IMR-90 (cell line): ENCODE data around the gene LATS2. TPM values are rescaled to one million over a fixed set of nuclear protein-coding genes. Genes with fewer than 3 reads are reported as not detected.

ENCODE experiments used
- ATAC-seq: fragments of 200-7000 bp; cut with Tn5 transposase; 2 replicates; pipeline ENCODE4 v1.9.1; 2020; ENCODE audit warnings: low read depth, mild to moderate bottlenecking, moderate library complexity
- BruUV-seq: library from RNA; stranded (reverse); fragments of 400-500 nt; replicated peaks from 2 replicates; lab custom pipeline; 2021; lab: Mats Ljungman, UMichigan
- CTCF ChIA-PET: fragments of 300-600 bp; formaldehyde crosslinking; extraction: SDS; loops from one replicate; lab custom pipeline; 2021; ENCODE audit warnings: antibody characterized with exemption; lab: Yijun Ruan, JAX
- POLR2A ChIA-PET: fragments of 300-600 bp; sonication (Branson Sonifier 250); formaldehyde crosslinking; loops from one replicate; lab custom pipeline; 2022; ENCODE audit warnings: antibody characterized with exemption; ENCODE audit not compliant: unreplicated experiment; lab: Charles Lee
- DNase-seq: peaks from one replicate; pipeline ENCODE4 v3.0.0; 2013
- H2AFZ ChIP-seq: replicated peaks from 2 replicates; pipeline ENCODE3; 2013; ENCODE audit warnings: low read length, mild to moderate bottlenecking; ENCODE audit not compliant: poor library complexity
- H2AK5ac ChIP-seq: 2 replicates; pipeline ENCODE4 v1.6.1; 2013; ENCODE audit warnings: low read depth, low read length, inconsistent platforms
- H2AK9ac ChIP-seq: replicated peaks from 2 replicates; pipeline ENCODE3; 2013; ENCODE audit warnings: mild to moderate bottlenecking, low read depth, low read length, moderate library complexity; ENCODE audit not compliant: poor library complexity
- H2BK120ac ChIP-seq: 2 replicates; pipeline ENCODE4 v1.6.1; 2013; ENCODE audit warnings: low read depth, low read length, inconsistent platforms
- H2BK15ac ChIP-seq: 3 replicates; pipeline ENCODE4 v1.6.1; 2013; ENCODE audit warnings: low read depth, low read length, inconsistent platforms
- H2BK20ac ChIP-seq: 2 replicates; pipeline ENCODE4 v1.6.1; 2013; ENCODE audit warnings: low read depth, mild to moderate bottlenecking, inconsistent platforms, low read length, moderate library complexity
- H2BK5ac ChIP-seq: 2 replicates; pipeline ENCODE4 v1.6.1; 2013; ENCODE audit warnings: mild to moderate bottlenecking, low read depth, low read length, inconsistent platforms; ENCODE audit not compliant: poor library complexity, severe bottlenecking
- H3K14ac ChIP-seq: replicated peaks from 2 replicates; pipeline ENCODE4 v1.6.1; 2013; ENCODE audit warnings: low read depth, low read length, inconsistent platforms
- H3K18ac ChIP-seq: 2 replicates; pipeline ENCODE4 v1.6.1; 2013; ENCODE audit warnings: low read depth, low read length, control low read depth
- H3K23ac ChIP-seq: 2 replicates; pipeline ENCODE4 v1.6.1; 2013; ENCODE audit warnings: low read depth, low read length, inconsistent platforms
- H3K27ac ChIP-seq: 2 replicates; pipeline ENCODE4 v1.5.1; 2013; ENCODE audit warnings: mild to moderate bottlenecking, control low read depth, low read length; ENCODE audit not compliant: insufficient read depth
- H3K27me3 ChIP-seq: 2 replicates; pipeline ENCODE4 v1.6.1; 2013; ENCODE audit warnings: low read length; ENCODE audit not compliant: control insufficient read depth, insufficient read depth
- H3K36me3 ChIP-seq: 2 replicates; pipeline ENCODE4 v1.6.1; 2013; ENCODE audit warnings: low read length, mixed read lengths; ENCODE audit not compliant: control insufficient read depth, insufficient read depth
- H3K4ac ChIP-seq: 2 replicates; pipeline ENCODE4 v1.6.1; 2013; ENCODE audit warnings: low read depth, low read length, inconsistent platforms
- H3K4me1 ChIP-seq: 2 replicates; pipeline ENCODE4 v1.6.1; 2013; ENCODE audit warnings: low read length, mixed read lengths; ENCODE audit not compliant: control insufficient read depth, insufficient read depth
- H3K4me2 ChIP-seq: 2 replicates; pipeline ENCODE4 v1.6.1; 2013; ENCODE audit warnings: low read depth, mild to moderate bottlenecking, control low read depth, low read length, moderate library complexity
- H3K4me3 ChIP-seq: 2 replicates; pipeline ENCODE4 v1.5.1; 2013; ENCODE audit warnings: low read depth, mild to moderate bottlenecking, control low read depth, low read length, moderate library complexity; ENCODE audit not compliant: insufficient read depth
- H3K56ac ChIP-seq: 2 replicates; pipeline ENCODE4 v1.6.1; 2013; ENCODE audit warnings: low read length, inconsistent platforms; ENCODE audit not compliant: insufficient read depth; ENCODE audit errors: extremely low read depth
- H3K79me1 ChIP-seq, 2 experiments: 2 replicates each; pipeline ENCODE4 v1.6.1; 2013; ENCODE audit warnings: low read length in 2 of 2, inconsistent platforms in 1 of 2, low read depth in 1 of 2
- H3K9ac ChIP-seq: 2 replicates; pipeline ENCODE4 v1.6.1; 2013; ENCODE audit warnings: low read depth, low read length, control low read depth
- H3K9me1 ChIP-seq: 2 replicates; pipeline ENCODE4 v1.6.1; 2013; ENCODE audit warnings: low read length, inconsistent platforms; ENCODE audit not compliant: insufficient read depth
- H3K9me3 ChIP-seq: 2 replicates; pipeline ENCODE4 v1.6.1; 2013; ENCODE audit warnings: low read length; ENCODE audit not compliant: control insufficient read depth, insufficient read depth
- H4K20me1 ChIP-seq: 2 replicates; pipeline ENCODE4 v1.6.1; 2013; ENCODE audit warnings: low read length, inconsistent platforms; ENCODE audit not compliant: insufficient read depth
- H4K5ac ChIP-seq: 2 replicates; pipeline ENCODE4 v1.6.1; 2013; ENCODE audit warnings: mild to moderate bottlenecking, low read depth, low read length, control low read depth
- H4K8ac ChIP-seq, 2 experiments: 2 replicates each; pipeline ENCODE4 v1.6.1; 2013; ENCODE audit warnings: low read depth in 2 of 2, low read length in 2 of 2, control low read depth in 1 of 2, inconsistent platforms in 1 of 2
- H4K91ac ChIP-seq: 2 replicates; pipeline ENCODE4 v1.6.1; 2013; ENCODE audit warnings: low read depth, low read length, inconsistent platforms; ENCODE audit not compliant: insufficient read depth
- RCOR1 ChIP-seq: IDR thresholded peaks from 2 replicates; pipeline ENCODE4 v1.6.1; 2012; ENCODE audit warnings: mild to moderate bottlenecking, low read length, improper control_type of control experiment; ENCODE audit not compliant: insufficient replicate concordance
- WGBS, 2 experiments: methylation state at CpG; one replicate each; pipeline versions ENCODE4 v1.1.5 to v1.1.7; 2013; ENCODE audit warnings: missing lambda C conversion rate in 2 of 2; ENCODE audit not compliant: insufficient read length in 1 of 2; ENCODE audit errors: extremely low coverage in 2 of 2; 5-methylcytosine and 5-hydroxymethylcytosine counted together
- dilution Hi-C: fragments of 300-500 bp; cut with HindIII; formaldehyde crosslinking; loops from one replicate; pipeline ENCODE4 v1.14.3; 2018; ENCODE audit warnings: low sequenced_read_pairs; ENCODE audit not compliant: unreplicated experiment
- in situ Hi-C: fragments of 300-500 bp; cut with MboI; formaldehyde crosslinking; loops from 3 replicates; pipeline ENCODE4 v1.14.3; 2019; ENCODE audit warnings: low sequenced_read_pairs, inconsistent platforms, mixed read lengths
- intact Hi-C: fragments of 100-400 bp; cut with micrococcal nuclease; formaldehyde crosslinking; loops from 2 replicates; pipeline ENCODE4 v1.10.0; 2022
- polyA plus RNA-seq, 3 experiments: library from polyadenylated mRNA; depleted of rRNA; stranded (reverse); fragments of >200 nt; gene quantifications; 2 replicates each; pipeline ENCODE4 v1.2.3, GENCODE V29; 2012; ENCODE audit warnings: low replicate concordance in 1 of 3
- total RNA-seq: library from RNA; depleted of rRNA; stranded (reverse); fragments of >200 nt; gene quantifications from 2 replicates; pipeline ENCODE4 v1.2.3, GENCODE V29; 2012

LATS2 gene
- total and polyA plus RNA-seq, 2 of the 4 experiments (the other 2 are of a cell fraction) = 12.7 to 22.4 TPM

GRCh38 chr13:21033856-21034602, 27.4 kb downstream of the LATS2 start:
- no peak overlapping the region for H4K91ac ChIP-seq
- H3K4me3 ChIP-seq = no peak overlapping the region
- H4K20me1 ChIP-seq = peaks cover 97% of the 10 kb centered on the region
- ATAC-seq (peak; percentile 24), DNase-seq (no peak)
- no peak overlapping the region; the same call in 1 of the 2 replicates for H4K5ac ChIP-seq
- peak overlapping the region; percentile 25 for H3K4me2 ChIP-seq
- H2BK20ac ChIP-seq = no peak overlapping the region
- peak overlapping the region; percentile 9 for H2BK5ac ChIP-seq
- H3K23ac ChIP-seq = peak overlapping the region; percentile 34
- peaks cover 33% of the 10 kb centered on the region for H3K4me1 ChIP-seq
- H3K9me3 ChIP-seq = no peaks in the 10 kb centered on the region
- H3K9me1 ChIP-seq = peaks cover 38% of the 10 kb centered on the region
- dilution Hi-C loops = no loop called here
- H4K8ac ChIP-seq = peak overlapping the region in 1 of 2 experiments; percentile 7; a peak in 1 of 4 replicates
- H3K14ac ChIP-seq = peak overlapping the region; percentile 36; the same call in 1 of the 2 replicates
- no peak overlapping the region for H2BK15ac ChIP-seq
- ChIA-PET CTCF (interaction anchor here (0.8 kb wide), 1 partner anchor 37 kb away, joined by 3 read pairs; no protein-coding TSS in a partner anchor), POLR2A (no interaction called here)
- peaks cover 0 to 73% of the 10 kb centered on the region in 2 experiments; a peak in 2 of 4 replicates for H3K79me1 ChIP-seq
- peak overlapping the region; percentile 75; the same call in 1 of the 2 replicates for H2AK5ac ChIP-seq
- no peak overlapping the region for H2AFZ ChIP-seq
- no peak overlapping the region; the same call in 1 of the 2 replicates for H3K18ac ChIP-seq
- no peak for TF ChIP-seq RCOR1
- WGBS, 2 experiments = 96% methylated on average over 4 of the region's 13 CpGs; no CpG with 5 or more reads in 1 of the 2 experiments
- peak overlapping the region; percentile 15; the same call in 1 of the 2 replicates for H3K27ac ChIP-seq
- H3K9ac ChIP-seq = no peak overlapping the region
- 0 out of 2 replicates have a peak overlapping the region, but pooled peaks have one; percentile 8 for H3K4ac ChIP-seq
- in situ Hi-C loops = no loop called here
- H2AK9ac ChIP-seq = no peak overlapping the region
- no peaks in the 10 kb centered on the region for H3K27me3 ChIP-seq
- BruUV-seq = no TSS peak
- intact Hi-C loops = no loop called here
- no peak overlapping the region for H2BK120ac ChIP-seq
- H3K56ac ChIP-seq = no peak overlapping the region
- peaks cover 11% of the 10 kb centered on the region; the same call in 1 of the 2 replicates for H3K36me3 ChIP-seq
